Stimulated activated CD8-positive, alpha-beta memory T cell treated with anti-CD3 and anti-CD28 coated beads, Interleukin-7, amount 100 ng/mL, for 24 hours (primary cell): ENCODE measurements around the gene AMBRA1.

Experiments used
- DNase-seq: peaks from one replicate; pipeline ENCODE4 v3.0.0-alpha.2; 2020; ENCODE audit warnings: low read depth

AMBRA1 gene

GRCh38 chr11:46367244-46367915 is 226.4 kb downstream of the AMBRA1 start:
- DNase-seq: peak; percentile 65

DNA sequence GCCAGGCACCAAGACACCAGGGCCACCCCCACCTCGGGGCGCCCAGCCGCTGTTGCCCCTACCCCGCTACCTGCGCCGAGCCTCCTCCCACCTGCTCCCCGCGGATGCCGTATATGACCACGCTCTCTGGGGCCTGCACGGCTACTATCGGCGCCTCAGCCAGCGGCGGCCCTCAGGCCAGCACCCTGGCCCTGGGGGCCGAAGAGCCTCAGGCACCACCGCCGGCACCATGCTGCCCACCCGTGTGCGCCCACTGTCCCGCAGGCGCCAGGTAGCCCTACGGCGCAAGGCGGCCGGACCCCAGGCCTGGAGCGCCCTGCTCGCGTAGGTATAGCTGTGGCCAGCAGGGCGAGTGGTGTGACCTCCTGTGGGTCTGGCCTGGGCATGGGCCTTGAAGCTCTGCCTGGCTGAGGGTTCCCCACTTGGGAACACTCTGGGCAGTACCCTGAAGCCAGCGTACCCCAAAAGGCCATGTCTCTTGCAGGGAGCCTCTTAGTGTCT is 227.1 kb downstream of the AMBRA1 start:
- no peak for DNase-seq

- no peak for DNase-seq
These were observed 227.6 kb downstream of the AMBRA1 start for GRCh38 chr11:46366260-46366659.

DNA sequence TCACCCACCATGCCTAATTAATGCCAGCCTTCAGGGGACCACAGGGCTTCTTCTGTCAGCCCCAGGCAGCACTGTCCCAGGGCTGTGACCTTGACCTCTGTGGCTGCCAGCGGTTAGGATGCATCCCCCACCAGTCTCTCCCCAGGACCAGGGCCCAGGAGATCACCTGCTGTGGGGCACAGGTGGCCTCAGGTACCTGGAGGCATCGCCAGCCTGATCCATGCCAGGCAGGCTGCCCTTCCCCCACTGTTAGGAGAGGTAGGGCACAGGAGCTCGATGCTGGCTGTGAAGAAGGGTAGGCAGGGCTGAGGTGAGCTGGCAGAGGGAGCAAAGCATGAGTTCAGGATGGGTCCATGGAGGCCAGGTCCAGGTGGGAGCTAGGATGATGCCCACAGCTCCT is 229.0 kb downstream of the AMBRA1 start:
- no peak for DNase-seq

DNA sequence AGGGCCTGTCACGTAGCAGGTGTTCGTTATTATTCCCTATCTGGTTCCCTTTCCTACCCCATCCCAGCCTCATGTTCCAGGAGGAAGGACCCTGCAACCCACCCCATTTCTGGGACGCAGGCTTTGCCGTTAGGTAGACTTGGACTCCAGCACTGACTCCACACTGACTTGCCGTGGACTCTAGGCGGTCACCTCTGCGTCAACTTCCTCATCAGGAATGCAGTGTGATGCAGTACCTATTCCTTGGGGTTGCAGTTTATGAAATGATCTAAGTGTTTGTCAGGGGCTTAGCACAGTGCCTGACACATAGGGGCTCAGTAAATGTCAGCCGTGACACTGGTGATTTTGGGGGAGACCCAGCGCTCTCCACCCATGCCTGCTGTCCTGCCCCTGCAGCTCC is 229.8 kb downstream of the AMBRA1 start:
- no peak for DNase-seq

- DNase-seq: no peak
These were observed 230.3 kb downstream of the AMBRA1 start for GRCh38 chr11:46363455-46364005.

- no peak for DNase-seq
These were observed 230.8 kb downstream of the AMBRA1 start for GRCh38 chr11:46363031-46363407.

GRCh38 chr11:46362156-46363030 is 231.4 kb downstream of the AMBRA1 start:
- no peak for DNase-seq

DNA sequence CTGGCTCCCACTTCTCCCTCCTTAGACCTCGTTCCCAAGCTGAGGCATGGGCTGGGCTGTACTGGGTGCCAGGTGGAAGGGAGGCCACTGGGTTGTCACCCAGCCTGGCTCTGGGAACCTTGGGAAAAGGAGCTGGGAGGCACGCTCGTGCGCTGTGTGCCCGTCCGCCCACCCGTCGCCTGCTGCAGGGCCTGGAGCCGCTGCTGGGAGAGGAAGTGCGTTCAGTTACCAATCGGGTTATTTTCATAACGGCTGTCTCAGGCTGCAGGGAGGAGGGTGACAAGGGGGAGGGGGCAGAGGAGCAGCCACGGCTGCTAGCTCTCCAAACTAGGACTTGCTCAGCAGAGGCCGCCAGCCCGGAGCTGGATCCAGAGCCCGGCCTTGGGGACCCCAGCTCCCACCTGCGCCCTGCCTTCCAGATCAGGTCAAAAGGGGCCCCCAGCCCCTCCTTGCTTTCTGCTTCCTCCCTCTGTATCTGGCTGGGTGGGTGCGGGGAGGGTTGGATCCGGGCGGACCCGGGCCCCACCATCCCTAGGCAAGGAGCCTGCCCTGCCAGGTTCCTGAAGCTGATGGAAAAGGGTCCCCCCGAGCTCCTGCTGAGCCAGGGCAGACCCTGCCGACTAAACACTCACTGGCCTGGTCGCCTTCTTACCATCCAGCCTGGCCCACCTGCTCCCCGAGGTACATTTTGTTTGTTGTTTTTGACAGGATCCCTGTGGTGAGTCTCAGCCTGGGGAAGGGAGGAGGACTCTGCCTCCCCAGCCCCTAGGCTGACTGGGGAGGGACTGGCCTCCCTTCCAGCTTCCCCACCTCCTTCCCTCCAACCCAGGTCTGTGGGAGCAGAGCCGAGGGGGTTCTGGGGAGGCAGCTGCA is 232.3 kb downstream of the AMBRA1 start:
- DNase-seq: no peak

DNA sequence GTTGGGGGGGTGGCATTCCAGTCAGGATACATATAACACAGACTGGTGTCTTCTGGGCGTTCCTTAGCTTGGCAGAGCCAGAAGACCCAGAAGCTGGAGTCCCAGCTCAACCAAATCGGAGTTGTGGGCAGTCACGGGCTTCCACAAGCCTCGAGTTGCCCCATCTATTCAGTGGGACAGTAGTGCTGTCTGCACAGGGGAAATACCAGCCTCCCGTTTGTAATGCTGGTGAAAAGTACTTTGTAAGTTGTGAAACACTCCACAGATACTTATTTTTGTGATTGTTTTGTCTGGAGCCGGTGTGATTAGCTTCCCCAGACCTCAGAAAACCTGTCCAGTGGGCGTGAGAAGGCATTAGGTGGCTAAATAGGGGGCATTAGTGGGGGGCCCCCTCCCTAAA is 232.9 kb downstream of the AMBRA1 start:
- no peak for DNase-seq

DNA sequence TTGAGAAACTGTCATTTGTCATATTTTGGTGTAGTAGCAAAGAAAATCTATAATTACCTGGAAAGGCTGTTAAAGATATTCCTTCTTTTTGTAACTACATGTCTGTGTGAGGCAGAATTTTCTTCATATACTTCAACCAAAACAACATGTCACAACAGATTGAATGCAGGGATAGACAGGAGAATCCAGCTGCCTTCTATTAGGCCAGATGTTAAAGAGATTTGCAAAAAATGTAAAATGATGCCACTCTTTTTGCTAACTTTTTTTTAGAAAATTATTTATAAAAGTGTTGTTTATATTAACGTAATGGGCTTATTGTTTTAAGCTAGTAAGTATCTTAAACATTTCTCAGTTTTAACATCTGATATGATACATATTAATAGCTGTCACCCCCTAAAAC is 233.9 kb downstream of the AMBRA1 start:
- no peak for DNase-seq

GRCh38 chr11:46357483-46357936 is 236.3 kb downstream of the AMBRA1 start:
- no peak for DNase-seq

DNA sequence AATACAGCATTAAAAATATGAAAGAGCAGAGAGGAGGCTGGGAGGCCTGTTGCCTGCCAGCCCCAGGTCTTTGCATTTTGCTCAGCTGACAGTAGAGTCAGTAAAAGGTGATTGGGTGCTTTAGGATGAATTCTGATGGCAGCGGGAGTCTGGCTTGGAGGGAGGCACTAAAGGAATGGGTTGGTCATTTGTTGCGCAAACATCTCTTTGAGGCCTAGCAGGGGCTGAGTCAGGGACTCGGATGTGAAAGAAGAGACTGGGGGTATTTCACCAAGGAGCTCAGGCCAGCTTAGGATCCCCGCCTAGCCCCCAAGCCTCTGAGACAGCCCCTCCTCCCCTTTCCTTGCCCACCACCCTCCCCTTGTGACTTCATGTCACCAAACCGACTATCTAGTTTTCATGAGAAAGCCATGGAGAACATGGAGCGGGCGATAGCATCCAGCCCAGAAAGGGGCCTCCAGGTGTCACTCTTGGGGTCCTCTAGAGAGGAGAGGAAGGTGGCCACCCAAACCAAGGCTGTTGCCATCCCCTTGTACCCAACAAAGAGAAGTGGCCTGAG is 236.8 kb downstream of the AMBRA1 start:
- no peak for DNase-seq

GRCh38 chr11:46353698-46354097 is 240.1 kb downstream of the AMBRA1 start:
- no peak for DNase-seq

GRCh38 chr11:46352063-46352841 is 241.6 kb downstream of the AMBRA1 start:
- no peak for DNase-seq

- no peak for DNase-seq
These were observed 242.2 kb downstream of the AMBRA1 start for GRCh38 chr11:46351606-46352005.

GRCh38 chr11:46351148-46351547 is 242.7 kb downstream of the AMBRA1 start:
- DNase-seq: no peak

GRCh38 chr11:46350695-46351094 is 243.1 kb downstream of the AMBRA1 start:
- no peak for DNase-seq

DNA sequence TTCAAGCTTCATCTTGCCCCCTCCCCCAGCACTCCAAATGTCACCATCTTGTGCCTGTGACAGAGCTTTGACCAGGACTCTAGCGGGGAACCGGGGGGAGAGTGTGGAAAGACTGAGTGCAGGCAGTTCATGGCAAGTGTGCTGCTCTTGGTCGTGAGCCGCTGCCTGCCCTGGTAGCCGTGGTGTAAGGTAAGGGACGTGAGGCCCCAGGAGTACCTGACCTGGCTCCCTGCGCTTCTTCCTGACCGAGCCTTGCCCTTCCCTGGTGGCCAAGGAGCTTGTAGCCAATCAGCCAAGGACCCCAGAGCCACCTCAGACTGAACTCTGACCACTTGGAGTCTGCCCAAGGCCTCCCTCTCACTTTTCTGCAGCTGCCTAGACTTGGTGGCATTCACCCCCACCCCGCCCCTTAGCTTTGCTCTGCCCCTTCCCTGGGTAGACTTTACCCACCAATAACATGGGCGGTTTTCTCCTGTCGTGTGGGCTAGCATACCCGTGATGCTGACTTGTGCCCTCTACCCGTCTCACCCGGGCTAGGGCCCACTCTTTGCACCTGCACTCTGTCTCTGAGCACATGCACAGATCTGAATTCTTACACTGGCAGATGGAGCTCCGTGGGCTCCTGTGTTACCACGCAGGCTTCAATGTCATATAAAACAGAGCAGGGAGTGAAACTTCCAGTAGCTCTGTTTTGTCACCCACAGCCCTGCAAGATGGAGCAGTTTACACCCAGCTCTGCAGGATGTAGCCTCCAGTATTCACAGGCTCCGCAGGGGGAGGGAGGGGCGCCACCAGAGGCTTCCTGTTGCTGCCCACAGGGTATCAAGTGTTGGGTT is 245.0 kb downstream of the AMBRA1 start:
- no peak for DNase-seq
